Inflammatory macrophage (primary cell): ENCODE data around the gene CAB39.

Source experiments
- DNase-seq, 2 donors: peaks; one replicate each; pipeline ENCODE4 v3.0.0-alpha.2; 2020 to 2022

CAB39 gene

DNA sequence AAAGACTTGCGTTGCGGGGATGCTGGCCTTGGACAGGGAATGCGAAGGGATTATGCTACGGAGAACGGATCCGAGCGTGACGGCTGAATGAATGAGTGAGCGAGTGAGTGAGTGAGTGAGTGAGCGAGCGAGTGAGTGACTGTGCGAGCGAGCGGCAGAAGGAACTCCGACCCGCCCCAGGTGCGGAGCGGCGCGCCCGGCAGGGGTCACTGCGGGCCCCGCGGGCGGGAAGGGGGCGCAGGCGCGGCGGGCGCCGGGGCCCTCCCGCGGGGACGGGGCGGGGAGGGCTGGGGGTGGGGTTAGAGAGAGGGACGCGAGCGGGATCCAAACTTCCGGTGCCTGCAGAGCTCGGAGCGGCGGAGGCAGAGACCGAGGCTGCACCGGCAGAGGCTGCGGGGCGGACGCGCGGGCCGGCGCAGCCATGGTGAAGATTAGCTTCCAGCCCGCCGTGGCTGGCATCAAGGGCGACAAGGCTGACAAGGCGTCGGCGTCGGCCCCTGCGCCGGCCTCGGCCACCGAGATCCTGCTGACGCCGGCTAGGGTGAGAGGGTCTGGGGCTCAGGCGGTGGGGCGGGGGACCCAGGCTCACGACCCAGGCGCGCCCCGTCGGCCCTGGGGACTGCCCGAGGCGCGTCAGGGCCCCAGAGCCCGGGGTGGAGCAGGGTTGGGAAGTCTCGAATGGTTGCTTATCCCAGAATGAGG is 152.1 kb downstream of the CAB39 start, which contains the start of gene ITM2C:
TSS of gene ITM2C (plus strand) at position 338 of the 702 bp plus-strand sequence. CDS start at position 422, 84 bp downstream.
- peak; percentile 4 to 27 for DNase-seq

DNA sequence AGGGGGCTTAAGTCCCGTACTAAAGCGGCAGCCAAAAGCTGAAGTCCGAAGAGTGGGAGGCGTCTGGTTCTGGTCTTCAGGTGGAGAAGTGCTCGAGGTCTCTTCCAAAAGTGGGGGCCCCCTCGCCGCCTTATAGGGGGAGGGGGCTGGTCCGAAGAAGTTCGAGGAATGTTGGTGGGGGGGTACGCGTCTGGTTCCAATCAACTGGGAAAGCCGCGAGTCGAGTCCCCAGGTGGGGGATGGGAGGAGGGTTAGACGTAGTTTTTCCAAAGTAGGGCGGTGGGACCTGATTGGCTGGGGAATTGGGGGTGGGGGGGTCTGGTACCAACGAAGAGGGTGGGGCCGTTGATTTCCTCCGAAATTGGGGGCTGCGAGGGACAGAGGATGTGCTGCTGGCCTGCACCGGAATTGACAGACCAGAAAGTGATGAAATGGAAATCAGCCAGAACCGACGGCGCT is 152.7 kb downstream of the CAB39 start:
- DNase-seq = no peak

GRCh38 chr2:230865766-230866755 is 153.4 kb downstream of the CAB39 start:
- no peak for DNase-seq

- DNase-seq = peak; percentile 13
Observed at GRCh38 chr2:230866756-230867523, 154.3 kb downstream of the CAB39 start.

- DNase-seq = no peak
Observed at GRCh38 chr2:230868161-230868946, 155.7 kb downstream of the CAB39 start.

DNA sequence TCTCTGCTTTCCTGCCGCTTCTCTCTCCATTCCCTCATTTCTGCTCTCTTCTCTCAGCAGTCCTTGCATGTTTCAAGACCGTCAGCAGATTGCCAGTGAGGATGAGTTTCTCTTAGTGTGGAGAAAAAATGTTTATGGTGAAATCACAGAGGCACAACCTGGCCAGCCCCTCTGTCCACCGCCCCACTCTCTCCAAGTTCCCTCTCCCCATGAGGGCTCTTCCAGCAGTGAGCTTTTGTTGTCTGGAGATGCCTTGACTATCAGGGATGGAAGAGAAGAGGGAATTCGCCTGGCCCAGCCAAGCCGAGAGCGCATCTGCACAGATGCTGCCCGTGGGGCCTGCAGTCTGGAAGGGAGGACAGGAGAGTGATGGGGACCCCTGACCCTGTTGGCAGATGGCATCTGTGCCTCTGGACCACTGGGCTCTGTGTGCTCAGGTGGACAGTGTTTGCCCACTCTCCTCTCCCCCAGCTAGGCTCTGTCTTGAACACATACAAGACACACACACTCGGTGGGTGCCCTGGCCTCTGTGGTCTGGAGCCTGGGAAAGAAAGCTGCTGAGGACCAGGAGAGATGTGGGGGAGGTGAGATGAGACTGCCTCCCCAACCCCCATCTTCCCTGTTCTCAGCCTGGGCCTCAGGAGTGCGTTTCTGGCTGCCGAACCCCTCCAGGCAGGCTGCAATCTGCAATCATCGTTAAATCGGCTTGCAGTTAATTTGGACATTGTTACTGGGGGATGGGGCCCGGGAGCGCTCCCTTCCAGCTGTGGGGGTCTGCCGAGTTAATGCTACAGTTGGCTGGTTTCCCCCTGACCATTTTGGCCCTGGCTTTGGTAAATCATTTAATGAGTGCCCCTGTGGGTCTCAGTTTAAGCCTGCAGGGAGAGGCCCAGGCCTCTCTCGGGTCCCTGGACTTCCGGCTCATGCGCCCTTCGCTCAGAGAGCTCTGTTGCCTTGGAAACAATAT is 156.6 kb downstream of the CAB39 start:
- DNase-seq = no peak

GRCh38 chr2:230869914-230870543 is 157.4 kb downstream of the CAB39 start:
- DNase-seq = no peak
